ENCODE measurements around the gene RNF135. TPM values are rescaled to one million over a fixed set of nuclear protein-coding genes. Genes with fewer than 3 reads are reported as not detected.

Gene RNF135
- total RNA-seq, 1 experiment from 2014 or later = 11.2 TPM

- intact Hi-C loops (cut with micrococcal nuclease) = no loop called here
- no peak overlapping the region for H3K4me3 ChIP-seq (replicated peaks in 1 of 2; ENCODE audit: low read depth in 1 of 2, low read length in 2 of 2)
- H3K79me2 ChIP-seq (ENCODE audit: insufficient read depth, low read length) = no peaks in the 10 kb centered on the region
- no TSS peak for BruUV-seq (replicated peaks)
- RAD21 ChIA-PET (ENCODE audit: low non-redundant PET in 1 of 2, low total read pairs in 2 of 2, uncharacterized antibody in 2 of 2, unreplicated experiment in 2 of 2) = no interaction called here
- ATAC-seq (no peak), DNase-seq (ENCODE audit: low read depth, low spot score) (no peak)
- H3K9me3 ChIP-seq (ENCODE audit: control insufficient read depth in 1 of 2, insufficient read depth in 1 of 2, low read depth in 1 of 2, low read length in 2 of 2) = no peaks in the 10 kb centered on the region
- no peaks in the 10 kb centered on the region for H3K27me3 ChIP-seq (ENCODE audit: insufficient read depth, low read length)
- TF ChIP-seq REST (IDR thresholded peaks at IDR 0.05; ENCODE audit: low read depth) (no peak), EZH2phosphoT487 (IDR thresholded peaks at IDR 0.05; ENCODE audit: borderline replicate concordance) (no peak), ZBTB33 (IDR thresholded peaks at IDR 0.05; ENCODE audit: extremely low read depth, insufficient replicate concordance, low read length) (no peak), JUND (IDR thresholded peaks at IDR 0.05) (no peak), ZNF274 (IDR thresholded peaks at IDR 0.05; ENCODE audit: low read depth, low read length) (no peak), ELF1 (IDR thresholded peaks at IDR 0.05; ENCODE audit: borderline replicate concordance, low read depth) (no peak), SRF (IDR thresholded peaks at IDR 0.05; ENCODE audit: low read depth) (no peak), ATF3 (IDR thresholded peaks at IDR 0.05) (no peak), SP1 (IDR thresholded peaks at IDR 0.05; ENCODE audit: low read depth) (no peak), TCF7L2 (IDR thresholded peaks at IDR 0.05; ENCODE audit: borderline replicate concordance, extremely low read depth, insufficient read depth, insufficient read length) (no peak), RAD21 (IDR thresholded peaks at IDR 0.05; ENCODE audit: low read depth) (no peak), CEBPB (IDR thresholded peaks at IDR 0.05; ENCODE audit: low read depth) (no peak), ZFX (IDR thresholded peaks at IDR 0.05) (no peak), CTCF (IDR thresholded peaks at IDR 0.05 in 2 of 3, conservative IDR thresholded peaks at IDR 0.05 in 1 of 3; ENCODE audit: borderline replicate concordance in 1 of 3, insufficient read depth in 1 of 3, low read depth in 2 of 3, low read length in 2 of 3) (no peak), YY1 (IDR thresholded peaks at IDR 0.05; ENCODE audit: extremely low read depth, insufficient replicate concordance, low read depth, low read length) (no peak), POLR2A (IDR thresholded peaks at IDR 0.05; ENCODE audit: borderline replicate concordance, extremely low read depth, insufficient read depth, insufficient read length) (no peak), EGR1 (IDR thresholded peaks at IDR 0.05; ENCODE audit: low read depth) (no peak), FOSL1 (IDR thresholded peaks at IDR 0.05; ENCODE audit: low read depth) (no peak), EZH2 (IDR thresholded peaks at IDR 0.05) (no peak)
- H3K4me1 ChIP-seq (ENCODE audit: control insufficient read depth in 1 of 2, insufficient read depth in 2 of 2, low read length in 2 of 2) = peaks cover 6 to 19% of the 10 kb centered on the region in 2 experiments; a peak in 3 of 4 replicates
- no peaks in the 10 kb centered on the region for H4K20me1 ChIP-seq (ENCODE audit: insufficient read depth)
- no peaks in the 10 kb centered on the region for H3K36me3 ChIP-seq (ENCODE audit: control insufficient read depth in 1 of 2, insufficient read depth in 2 of 2, low read length in 2 of 2)
- CTCF ChIA-PET = no interaction called here
- no peak overlapping the region for H2AFZ ChIP-seq (ENCODE audit: low read depth, low read length, poor library complexity, severe bottlenecking)
- H3K27ac ChIP-seq (ENCODE audit: low read depth, low read length) = no peak overlapping the region
- no peak overlapping the region for H3K9ac ChIP-seq (ENCODE audit: low read length)
- POLR2A ChIA-PET = no interaction called here
- no peaks in the 10 kb centered on the region for H3K9me2 ChIP-seq (ENCODE audit: insufficient read depth)
- H3K4me2 ChIP-seq (ENCODE audit: low read length) = no peak overlapping the region
Observed at GRCh38 chr17:31048142-31048541, 77.3 kb downstream of the RNF135 start.

All from HCT116 (cell line).